Stimulated activated CD8-positive, alpha-beta memory T cell treated with anti-CD3 and anti-CD28 coated beads, Interleukin-12 subunit alpha, Interleukin-12 subunit beta, amount 100 ng/mL, for 24 hours (primary cell): ENCODE results near the gene LYRM1.
"Not testable (repeated sequence)": the region's sequence is repeated elsewhere in the genome, so short reads cannot be mapped to it uniquely, and the experiment has no call there.

ENCODE experiments used
- DNase-seq: peaks from one replicate; pipeline ENCODE4 v3.0.0-alpha.2; 2020; ENCODE audit errors: extremely low read depth

Gene LYRM1

GRCh38 chr16:20902426-20902825 lies 1.9 kb downstream of the LYRM1 start:
- DNase-seq: no peak

- no peak for DNase-seq
Observed at GRCh38 chr16:20903116-20903898, 2.7 kb downstream of the LYRM1 start.

GRCh38 chr16:20903899-20904506 lies 3.4 kb downstream of the LYRM1 start:
- DNase-seq: no peak

GRCh38 chr16:20904507-20905081 lies 4.0 kb downstream of the LYRM1 start:
- DNase-seq: no peak

- DNase-seq: no peak
Observed at GRCh38 chr16:20905576-20905975, 5.0 kb downstream of the LYRM1 start.

- no peak for DNase-seq
Observed at GRCh38 chr16:20906341-20907255, 6.0 kb downstream of the LYRM1 start.

GRCh38 chr16:20910781-20911321 lies 10.3 kb downstream of the LYRM1 start:
- DNase-seq: no peak

- DNase-seq: no peak
Observed at GRCh38 chr16:20911361-20911760, 10.8 kb downstream of the LYRM1 start.

- DNase-seq: no peak
Observed at GRCh38 chr16:20916289-20916688, 15.7 kb downstream of the LYRM1 start.

GRCh38 chr16:20916942-20917341 lies 16.4 kb downstream of the LYRM1 start:
- DNase-seq: no peak

- no peak for DNase-seq
Observed at GRCh38 chr16:20918486-20919239, 18.1 kb downstream of the LYRM1 start.

- DNase-seq: no peak
Observed at GRCh38 chr16:20920091-20920490, 19.5 kb downstream of the LYRM1 start.

- no peak for DNase-seq
Observed at GRCh38 chr16:20920799-20921198, 20.2 kb downstream of the LYRM1 start.

- no peak for DNase-seq
Observed at GRCh38 chr16:20923876-20924275, 23.3 kb downstream of the LYRM1 start.

GRCh38 chr16:20925751-20926150 lies 25.2 kb downstream of the LYRM1 start:
- DNase-seq: no peak

- no peak for DNase-seq
Observed at GRCh38 chr16:20928774-20929411, 28.3 kb downstream of the LYRM1 start.

- not testable (repeated sequence) for DNase-seq
Observed at GRCh38 chr16:20929676-20930364, 29.2 kb downstream of the LYRM1 start.

- DNase-seq: no peak
Observed at GRCh38 chr16:20930365-20930690, 29.8 kb downstream of the LYRM1 start.

GRCh38 chr16:20931066-20931600 lies 30.6 kb downstream of the LYRM1 start:
- no peak for DNase-seq

- DNase-seq: no peak
Observed at GRCh38 chr16:20933589-20933988, 33.0 kb downstream of the LYRM1 start.
